SK-N-SH treated with all-trans-retinoic acid at 6 μM for 48 hours (cell line): ENCODE results near the gene CPPED1.

ENCODE experiments used
- ATAC-seq: fragments of 200-7000 bp; cut with Tn5 transposase; 3 replicates; pipeline ENCODE4 v1.9.1; 2020; ENCODE audit warnings: mild to moderate bottlenecking, moderate library complexity
- ARNTL ChIP-seq: fragments of 450-650 bp; formaldehyde crosslinking; IDR thresholded peaks from 2 replicates; pipeline ENCODE4 v1.5.0; 2020; ENCODE audit warnings: low read depth, mild to moderate bottlenecking, moderate library complexity, borderline replicate concordance
- BACH2 ChIP-seq: fragments of 250-450 bp; sonication (Bioruptor Pico); IDR thresholded peaks from 2 replicates; pipeline ENCODE4 v1.9.0; 2021; ENCODE audit warnings: mild to moderate bottlenecking, borderline replicate concordance
- CSDC2 ChIP-seq: fragments of 250-450 bp; sonication (Bioruptor Pico); IDR thresholded peaks from 2 replicates; pipeline ENCODE4 v1.5.0; 2020; ENCODE audit warnings: mild to moderate bottlenecking, moderate library complexity
- ESRRG ChIP-seq: fragments of 250-450 bp; sonication (Bioruptor Pico); IDR thresholded peaks from 2 replicates; pipeline ENCODE4 v1.6.1; 2021; ENCODE audit warnings: mild to moderate bottlenecking
- GLIS3 ChIP-seq: fragments of 250-450 bp; sonication (Bioruptor Pico); IDR thresholded peaks from 2 replicates; pipeline ENCODE4 v1.5.0; 2020; ENCODE audit warnings: mild to moderate bottlenecking, moderate library complexity
- ISL1 ChIP-seq: fragments of 250-450 bp; sonication (Bioruptor Pico); IDR thresholded peaks from 2 replicates; pipeline ENCODE4 v2.1.2; 2022; ENCODE audit warnings: mild to moderate bottlenecking, moderate library complexity
- OSR1 ChIP-seq: fragments of 250-450 bp; sonication (Bioruptor Pico); IDR thresholded peaks from 2 replicates; pipeline ENCODE4 v1.8.0; 2022; ENCODE audit warnings: moderate library complexity, mild to moderate bottlenecking, inconsistent platforms
- PPARA ChIP-seq: fragments of 250-450 bp; sonication (Bioruptor Pico); IDR thresholded peaks from 2 replicates; pipeline ENCODE4 v1.5.0; 2020; ENCODE audit warnings: mild to moderate bottlenecking, borderline replicate concordance
- RARB ChIP-seq: fragments of 250-450 bp; sonication (Bioruptor Pico); IDR thresholded peaks from 2 replicates; pipeline ENCODE4 v1.8.0; 2021; ENCODE audit warnings: mild to moderate bottlenecking, moderate library complexity
- SNAI2 ChIP-seq: fragments of 250-450 bp; sonication (Bioruptor Pico); IDR thresholded peaks from 2 replicates; pipeline ENCODE4 v1.5.0; 2020; ENCODE audit warnings: mild to moderate bottlenecking, moderate library complexity
- TCF4 ChIP-seq: fragments of 250-450 bp; sonication (Bioruptor Pico); IDR thresholded peaks from 2 replicates; pipeline ENCODE4 v1.8.0; 2021; ENCODE audit warnings: mild to moderate bottlenecking, moderate library complexity, borderline replicate concordance
- TOX ChIP-seq: fragments of 250-450 bp; sonication (Bioruptor Pico); IDR thresholded peaks from 2 replicates; pipeline ENCODE4 v1.8.0; 2021; ENCODE audit warnings: mild to moderate bottlenecking, moderate library complexity, borderline replicate concordance
- ZC3H10 ChIP-seq: fragments of 250-450 bp; sonication (Bioruptor Pico); IDR thresholded peaks from 2 replicates; pipeline ENCODE4 v1.5.1; 2021; ENCODE audit warnings: mild to moderate bottlenecking, moderate library complexity
- ZFP3 ChIP-seq: fragments of 250-450 bp; sonication (Bioruptor Pico); IDR thresholded peaks from 2 replicates; pipeline ENCODE4 v1.5.0; 2020; ENCODE audit warnings: mild to moderate bottlenecking, moderate library complexity
- ZFP30 ChIP-seq: fragments of 450-650 bp; formaldehyde crosslinking; IDR thresholded peaks from 2 replicates; pipeline ENCODE4 v1.5.0; 2022; ENCODE audit warnings: mild to moderate bottlenecking, moderate library complexity
- ZNF565 ChIP-seq: fragments of 450-650 bp; formaldehyde crosslinking; conservative IDR thresholded peaks from 2 replicates; pipeline ENCODE4 v1.5.0; 2020; ENCODE audit warnings: low read depth, mild to moderate bottlenecking, moderate library complexity
- ZNF70 ChIP-seq: fragments of 450-650 bp; formaldehyde crosslinking; IDR thresholded peaks from 2 replicates; pipeline ENCODE4 v1.5.0; 2020; ENCODE audit warnings: mild to moderate bottlenecking, moderate library complexity
- ZNF8 ChIP-seq: fragments of 450-650 bp; formaldehyde crosslinking; IDR thresholded peaks from 2 replicates; pipeline ENCODE4 v1.5.0; 2020; ENCODE audit warnings: mild to moderate bottlenecking, moderate library complexity
- TF ChIP-seq, protein P1 (sequence below): fragments of 250-450 bp; sonication (Bioruptor Pico); IDR thresholded peaks from 2 replicates; pipeline ENCODE4 v1.5.1; 2020; ENCODE audit warnings: low read depth, mild to moderate bottlenecking, moderate library complexity
- TF ChIP-seq, protein P2 (sequence below): fragments of 250-450 bp; sonication (Bioruptor Pico); IDR thresholded peaks from 2 replicates; pipeline ENCODE4 v1.5.0; 2020; ENCODE audit warnings: mild to moderate bottlenecking, moderate library complexity
- TF ChIP-seq, protein P3 (sequence below): fragments of 250-450 bp; sonication (Bioruptor Pico); IDR thresholded peaks from 2 replicates; pipeline ENCODE4 v1.8.0; 2021; ENCODE audit warnings: low read depth, mild to moderate bottlenecking, moderate library complexity, borderline replicate concordance
- TF ChIP-seq, protein P4 (sequence below): fragments of 250-450 bp; sonication (Bioruptor Pico); IDR thresholded peaks from 2 replicates; pipeline ENCODE4 v1.8.0; 2020; ENCODE audit warnings: mild to moderate bottlenecking, moderate library complexity, borderline replicate concordance
- TF ChIP-seq, protein P5 (sequence below): fragments of 250-450 bp; sonication (Bioruptor Pico); IDR thresholded peaks from 2 replicates; pipeline ENCODE4 v1.5.1; 2021; ENCODE audit warnings: mild to moderate bottlenecking, moderate library complexity

The CPPED1 gene

DNA sequence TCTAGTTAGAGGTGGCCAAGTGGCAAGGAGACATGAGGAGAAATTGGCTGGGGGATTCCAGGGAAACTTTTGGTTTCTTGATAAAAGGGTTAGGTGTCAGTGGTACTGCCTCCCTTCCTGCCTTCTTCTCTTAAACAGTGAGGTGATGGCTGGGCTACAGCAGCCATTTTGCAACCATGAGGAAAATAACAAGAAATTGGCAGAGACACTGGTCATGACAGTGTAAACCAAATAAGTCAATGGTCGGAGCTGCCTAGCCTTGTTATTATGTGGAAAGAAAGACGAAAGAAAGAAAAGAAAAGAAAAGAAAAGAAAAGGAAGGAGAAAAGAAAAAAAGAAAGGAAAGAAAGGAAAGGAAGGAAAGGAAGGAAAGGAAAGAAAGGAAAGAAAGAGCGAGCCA, 63.9 kb downstream of the CPPED1 start:
- no peak for ATAC-seq
- TF ChIP-seq ZFP3 (no peak), RARB (no peak), ZC3H10 (no peak), TCF4 (no peak), ARNTL (no peak), TOX (CRISPR knock-in tag) (no peak), BACH2 (CRISPR knock-in tag) (no peak), ZNF565 (CRISPR knock-in tag) (no peak), ISL1 (CRISPR knock-in tag) (no peak), SNAI2 (no peak), OSR1 (CRISPR knock-in tag) (no peak), ZNF8 (CRISPR knock-in tag) (no peak), CSDC2 (no peak), ZFP30 (CRISPR knock-in tag) (no peak)
- TF ChIP-seq, protein P1, sequence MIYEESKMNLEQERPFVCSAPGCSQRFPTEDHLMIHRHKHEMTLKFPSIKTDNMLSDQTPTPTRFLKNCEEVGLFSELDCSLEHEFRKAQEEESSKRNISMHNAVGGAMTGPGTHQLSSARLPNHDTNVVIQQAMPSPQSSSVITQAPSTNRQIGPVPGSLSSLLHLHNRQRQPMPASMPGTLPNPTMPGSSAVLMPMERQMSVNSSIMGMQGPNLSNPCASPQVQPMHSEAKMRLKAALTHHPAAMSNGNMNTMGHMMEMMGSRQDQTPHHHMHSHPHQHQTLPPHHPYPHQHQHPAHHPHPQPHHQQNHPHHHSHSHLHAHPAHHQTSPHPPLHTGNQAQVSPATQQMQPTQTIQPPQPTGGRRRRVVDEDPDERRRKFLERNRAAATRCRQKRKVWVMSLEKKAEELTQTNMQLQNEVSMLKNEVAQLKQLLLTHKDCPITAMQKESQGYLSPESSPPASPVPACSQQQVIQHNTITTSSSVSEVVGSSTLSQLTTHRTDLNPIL (CRISPR knock-in tag), result no peak
- TF ChIP-seq, protein P2, sequence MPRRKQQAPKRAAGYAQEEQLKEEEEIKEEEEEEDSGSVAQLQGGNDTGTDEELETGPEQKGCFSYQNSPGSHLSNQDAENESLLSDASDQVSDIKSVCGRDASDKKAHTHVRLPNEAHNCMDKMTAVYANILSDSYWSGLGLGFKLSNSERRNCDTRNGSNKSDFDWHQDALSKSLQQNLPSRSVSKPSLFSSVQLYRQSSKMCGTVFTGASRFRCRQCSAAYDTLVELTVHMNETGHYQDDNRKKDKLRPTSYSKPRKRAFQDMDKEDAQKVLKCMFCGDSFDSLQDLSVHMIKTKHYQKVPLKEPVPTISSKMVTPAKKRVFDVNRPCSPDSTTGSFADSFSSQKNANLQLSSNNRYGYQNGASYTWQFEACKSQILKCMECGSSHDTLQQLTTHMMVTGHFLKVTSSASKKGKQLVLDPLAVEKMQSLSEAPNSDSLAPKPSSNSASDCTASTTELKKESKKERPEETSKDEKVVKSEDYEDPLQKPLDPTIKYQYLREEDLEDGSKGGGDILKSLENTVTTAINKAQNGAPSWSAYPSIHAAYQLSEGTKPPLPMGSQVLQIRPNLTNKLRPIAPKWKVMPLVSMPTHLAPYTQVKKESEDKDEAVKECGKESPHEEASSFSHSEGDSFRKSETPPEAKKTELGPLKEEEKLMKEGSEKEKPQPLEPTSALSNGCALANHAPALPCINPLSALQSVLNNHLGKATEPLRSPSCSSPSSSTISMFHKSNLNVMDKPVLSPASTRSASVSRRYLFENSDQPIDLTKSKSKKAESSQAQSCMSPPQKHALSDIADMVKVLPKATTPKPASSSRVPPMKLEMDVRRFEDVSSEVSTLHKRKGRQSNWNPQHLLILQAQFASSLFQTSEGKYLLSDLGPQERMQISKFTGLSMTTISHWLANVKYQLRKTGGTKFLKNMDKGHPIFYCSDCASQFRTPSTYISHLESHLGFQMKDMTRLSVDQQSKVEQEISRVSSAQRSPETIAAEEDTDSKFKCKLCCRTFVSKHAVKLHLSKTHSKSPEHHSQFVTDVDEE, result no peak
- TF ChIP-seq, protein P3, sequence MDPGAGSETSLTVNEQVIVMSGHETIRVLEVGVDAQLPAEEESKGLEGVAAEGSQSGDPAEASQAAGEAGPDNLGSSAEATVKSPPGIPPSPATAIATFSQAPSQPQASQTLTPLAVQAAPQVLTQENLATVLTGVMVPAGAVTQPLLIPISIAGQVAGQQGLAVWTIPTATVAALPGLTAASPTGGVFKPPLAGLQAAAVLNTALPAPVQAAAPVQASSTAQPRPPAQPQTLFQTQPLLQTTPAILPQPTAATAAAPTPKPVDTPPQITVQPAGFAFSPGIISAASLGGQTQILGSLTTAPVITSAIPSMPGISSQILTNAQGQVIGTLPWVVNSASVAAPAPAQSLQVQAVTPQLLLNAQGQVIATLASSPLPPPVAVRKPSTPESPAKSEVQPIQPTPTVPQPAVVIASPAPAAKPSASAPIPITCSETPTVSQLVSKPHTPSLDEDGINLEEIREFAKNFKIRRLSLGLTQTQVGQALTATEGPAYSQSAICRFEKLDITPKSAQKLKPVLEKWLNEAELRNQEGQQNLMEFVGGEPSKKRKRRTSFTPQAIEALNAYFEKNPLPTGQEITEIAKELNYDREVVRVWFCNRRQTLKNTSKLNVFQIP, result no peak
- TF ChIP-seq, protein P4, sequence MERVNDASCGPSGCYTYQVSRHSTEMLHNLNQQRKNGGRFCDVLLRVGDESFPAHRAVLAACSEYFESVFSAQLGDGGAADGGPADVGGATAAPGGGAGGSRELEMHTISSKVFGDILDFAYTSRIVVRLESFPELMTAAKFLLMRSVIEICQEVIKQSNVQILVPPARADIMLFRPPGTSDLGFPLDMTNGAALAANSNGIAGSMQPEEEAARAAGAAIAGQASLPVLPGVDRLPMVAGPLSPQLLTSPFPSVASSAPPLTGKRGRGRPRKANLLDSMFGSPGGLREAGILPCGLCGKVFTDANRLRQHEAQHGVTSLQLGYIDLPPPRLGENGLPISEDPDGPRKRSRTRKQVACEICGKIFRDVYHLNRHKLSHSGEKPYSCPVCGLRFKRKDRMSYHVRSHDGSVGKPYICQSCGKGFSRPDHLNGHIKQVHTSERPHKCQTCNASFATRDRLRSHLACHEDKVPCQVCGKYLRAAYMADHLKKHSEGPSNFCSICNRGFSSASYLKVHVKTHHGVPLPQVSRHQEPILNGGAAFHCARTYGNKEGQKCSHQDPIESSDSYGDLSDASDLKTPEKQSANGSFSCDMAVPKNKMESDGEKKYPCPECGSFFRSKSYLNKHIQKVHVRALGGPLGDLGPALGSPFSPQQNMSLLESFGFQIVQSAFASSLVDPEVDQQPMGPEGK (CRISPR knock-in tag), result no peak
- TF ChIP-seq, all 23 proteins: peak for 0

DNA sequence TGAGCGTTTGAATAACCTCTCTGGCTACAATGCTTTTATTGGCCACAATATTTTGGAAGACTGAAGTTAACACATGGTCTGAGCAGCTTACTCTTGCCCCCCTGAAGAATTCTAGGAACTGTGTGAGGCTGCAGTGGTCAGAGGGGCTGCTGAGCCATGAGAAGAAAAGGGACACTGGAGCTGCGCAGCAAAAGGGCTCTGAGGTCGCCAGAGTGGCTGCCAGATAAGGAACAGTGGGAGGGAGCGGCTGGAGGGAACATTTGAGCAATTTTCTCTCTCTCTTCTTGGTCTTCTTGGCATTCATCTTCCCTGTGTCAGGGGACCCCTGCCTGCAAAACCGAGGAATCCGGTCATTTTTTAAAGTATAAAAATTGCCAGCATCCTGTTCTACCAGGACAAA, 66.1 kb downstream of the CPPED1 start:
- no peak for ATAC-seq
- TF ChIP-seq ZC3H10, result no peak
- TF ChIP-seq ZFP30 (CRISPR knock-in tag), result no peak
- TF ChIP-seq, all 23 proteins: peak for 0

DNA sequence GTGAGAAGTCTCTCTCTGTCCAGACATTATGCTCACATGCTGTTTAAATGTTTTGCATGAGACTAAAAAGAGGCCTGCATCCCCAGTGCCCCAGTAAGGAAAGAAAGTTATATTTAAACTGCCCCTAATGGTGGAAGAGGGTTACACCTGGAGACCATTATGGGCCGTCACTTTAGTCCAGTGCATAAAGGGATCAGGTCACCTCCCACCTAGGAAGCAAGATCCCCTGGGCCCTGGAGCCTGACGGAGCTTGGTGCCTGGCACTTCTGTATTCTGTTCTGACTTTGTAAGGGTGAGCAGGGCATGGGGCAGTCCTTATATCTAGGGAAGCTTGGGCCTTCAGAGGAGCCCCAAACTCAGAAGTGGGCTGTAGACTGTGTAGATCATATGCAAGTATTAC, 67.9 kb downstream of the CPPED1 start:
- TF ChIP-seq SNAI2 (no peak), CSDC2 (no peak), GLIS3 (CRISPR knock-in tag) (no peak), ARNTL (no peak), RARB (no peak), ZNF565 (CRISPR knock-in tag) (no peak), ZFP3 (no peak), ZNF70 (CRISPR knock-in tag) (no peak), ZFP30 (CRISPR knock-in tag) (no peak), TCF4 (no peak), ESRRG (CRISPR knock-in tag) (no peak), PPARA (no peak), ISL1 (CRISPR knock-in tag) (no peak), TOX (CRISPR knock-in tag) (no peak)
- TF ChIP-seq, protein P2, result no peak
- TF ChIP-seq, protein P5, sequence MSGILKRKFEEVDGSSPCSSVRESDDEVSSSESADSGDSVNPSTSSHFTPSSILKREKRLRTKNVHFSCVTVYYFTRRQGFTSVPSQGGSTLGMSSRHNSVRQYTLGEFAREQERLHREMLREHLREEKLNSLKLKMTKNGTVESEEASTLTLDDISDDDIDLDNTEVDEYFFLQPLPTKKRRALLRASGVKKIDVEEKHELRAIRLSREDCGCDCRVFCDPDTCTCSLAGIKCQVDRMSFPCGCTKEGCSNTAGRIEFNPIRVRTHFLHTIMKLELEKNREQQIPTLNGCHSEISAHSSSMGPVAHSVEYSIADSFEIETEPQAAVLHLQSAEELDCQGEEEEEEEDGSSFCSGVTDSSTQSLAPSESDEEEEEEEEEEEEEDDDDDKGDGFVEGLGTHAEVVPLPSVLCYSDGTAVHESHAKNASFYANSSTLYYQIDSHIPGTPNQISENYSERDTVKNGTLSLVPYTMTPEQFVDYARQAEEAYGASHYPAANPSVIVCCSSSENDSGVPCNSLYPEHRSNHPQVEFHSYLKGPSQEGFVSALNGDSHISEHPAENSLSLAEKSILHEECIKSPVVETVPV (CRISPR knock-in tag), result no peak
- TF ChIP-seq, protein P1 (CRISPR knock-in tag), result no peak
- TF ChIP-seq, all 23 proteins: peak for 0
- no peak for ATAC-seq
